Measurements from ENCODE around the gene DNM1. TPM values are rescaled to one million over a fixed set of nuclear protein-coding genes. Genes with fewer than 3 reads are reported as not detected.
"Not testable (repeated sequence)": the region's sequence is repeated elsewhere in the genome, so short reads cannot be mapped to it uniquely, and the experiment has no call there.

DNM1 gene
- total RNA-seq, 1 experiment from 2014 or later: 18.3 TPM

DNA sequence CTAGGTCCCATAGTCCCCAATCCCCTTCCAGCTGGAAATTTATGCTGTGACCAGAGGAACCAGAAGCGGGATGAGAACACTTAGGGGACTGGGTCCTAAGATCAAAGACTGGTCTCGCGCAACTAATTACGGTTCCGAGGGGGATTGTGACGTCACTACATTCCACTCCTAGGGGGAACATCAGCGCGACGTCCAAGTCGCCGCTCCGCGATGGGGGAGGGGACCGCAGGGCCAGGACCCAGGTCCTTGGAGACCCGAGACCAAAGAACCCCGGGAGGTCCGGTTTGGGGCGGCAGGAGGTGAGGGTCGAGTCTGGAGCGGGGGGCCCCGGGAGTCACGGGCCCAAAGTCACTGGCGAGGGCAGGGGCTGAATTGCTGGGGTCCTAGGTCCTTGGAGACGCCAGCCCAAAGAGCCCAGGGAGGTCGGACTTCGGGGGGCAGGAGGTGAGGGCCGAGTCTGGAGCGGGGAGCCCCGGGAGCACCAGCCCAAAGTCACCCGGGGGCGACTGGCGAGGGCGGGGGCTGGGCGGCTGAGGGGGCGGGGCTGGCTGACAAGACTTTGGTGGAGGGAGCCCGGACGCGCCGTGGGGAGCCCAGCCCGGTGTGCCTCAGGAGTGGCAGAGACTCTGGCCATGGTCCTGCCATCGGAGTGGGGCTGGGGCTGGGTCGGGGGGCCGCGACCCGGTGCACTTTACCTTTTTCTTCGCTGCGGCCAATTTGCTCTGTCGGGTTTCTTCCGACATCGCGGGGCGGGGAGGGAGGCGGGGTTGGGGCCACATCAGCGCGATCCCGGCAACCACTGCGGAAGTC is 72.2 kb downstream of the DNM1 start, which contains the start of gene GOLGA2:
GOLGA2 (minus strand) TSS at position 810 of the 810 bp plus-strand sequence; CDS start at position 779, 31 bp downstream.
- DNase-seq (ENCODE audit: low read depth): peak; percentile 62

DNA sequence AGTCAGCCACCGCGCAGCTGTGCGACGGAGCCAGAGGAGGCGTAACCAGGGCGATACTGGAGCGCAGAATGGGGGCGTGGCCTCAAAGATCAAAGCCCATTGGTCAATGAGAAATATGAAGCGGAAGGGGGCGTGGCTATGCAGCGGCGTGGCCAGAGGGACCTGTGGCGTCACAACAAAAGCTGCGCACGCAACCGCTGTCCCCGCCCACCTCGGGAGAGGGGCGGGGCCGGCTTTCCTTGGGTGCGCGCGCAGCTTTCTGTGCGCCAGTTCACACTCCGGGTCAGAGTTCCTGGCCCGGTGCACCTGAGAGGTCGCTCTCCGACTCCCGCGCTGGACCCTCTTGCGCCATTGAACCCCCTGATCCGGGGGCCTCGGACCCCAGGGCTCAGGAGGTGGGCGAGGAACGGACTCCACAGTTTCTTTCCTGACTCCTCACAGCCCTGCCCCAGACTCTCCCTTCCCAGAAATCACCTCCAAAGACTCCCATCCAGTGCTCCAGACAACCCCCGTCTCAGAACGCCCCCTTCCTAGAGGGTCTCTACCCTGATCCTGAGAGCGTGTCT is 72.9 kb downstream of the DNM1 start, which contains the start of gene SWI5:
SWI5 (plus strand) TSS at position 269 of the 566 bp plus-strand sequence.
- DNase-seq (ENCODE audit: low read depth): peak; percentile 98

DNA sequence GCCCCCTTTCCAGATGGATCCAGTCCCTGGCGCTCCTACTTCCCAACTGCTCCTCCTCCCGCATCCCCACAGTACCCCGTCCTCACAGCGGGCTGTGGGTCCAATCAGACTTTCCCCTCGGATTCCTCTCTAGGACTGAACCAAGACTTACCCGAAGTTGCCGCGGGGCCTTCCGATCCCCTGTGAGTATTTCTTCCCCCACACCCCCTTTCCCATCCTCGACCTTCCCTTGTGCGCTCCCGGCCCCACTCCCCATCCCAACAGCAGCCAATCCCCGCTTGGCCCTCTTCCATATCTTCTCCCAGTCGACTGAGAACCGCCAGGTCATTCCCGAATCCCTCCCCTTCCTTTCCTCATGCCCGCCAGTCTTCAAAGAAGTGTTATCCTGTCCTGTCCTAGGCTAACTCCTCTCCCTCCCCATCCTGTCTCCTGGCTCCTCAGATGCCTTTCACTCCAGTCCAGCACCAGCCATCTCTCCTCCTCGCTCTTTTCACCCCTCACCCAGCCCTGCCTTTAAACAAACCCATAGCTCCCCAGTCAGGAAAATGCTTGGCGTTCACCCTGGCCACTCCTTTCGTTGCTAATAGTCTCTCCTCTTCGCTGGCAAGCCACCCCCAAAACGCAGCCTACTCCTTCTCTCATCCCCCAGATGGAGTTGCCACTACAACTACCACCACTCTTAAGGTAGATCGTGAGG is 73.5 kb downstream of the DNM1 start:
- DNase-seq (ENCODE audit: low read depth): peak; percentile 55

DNA sequence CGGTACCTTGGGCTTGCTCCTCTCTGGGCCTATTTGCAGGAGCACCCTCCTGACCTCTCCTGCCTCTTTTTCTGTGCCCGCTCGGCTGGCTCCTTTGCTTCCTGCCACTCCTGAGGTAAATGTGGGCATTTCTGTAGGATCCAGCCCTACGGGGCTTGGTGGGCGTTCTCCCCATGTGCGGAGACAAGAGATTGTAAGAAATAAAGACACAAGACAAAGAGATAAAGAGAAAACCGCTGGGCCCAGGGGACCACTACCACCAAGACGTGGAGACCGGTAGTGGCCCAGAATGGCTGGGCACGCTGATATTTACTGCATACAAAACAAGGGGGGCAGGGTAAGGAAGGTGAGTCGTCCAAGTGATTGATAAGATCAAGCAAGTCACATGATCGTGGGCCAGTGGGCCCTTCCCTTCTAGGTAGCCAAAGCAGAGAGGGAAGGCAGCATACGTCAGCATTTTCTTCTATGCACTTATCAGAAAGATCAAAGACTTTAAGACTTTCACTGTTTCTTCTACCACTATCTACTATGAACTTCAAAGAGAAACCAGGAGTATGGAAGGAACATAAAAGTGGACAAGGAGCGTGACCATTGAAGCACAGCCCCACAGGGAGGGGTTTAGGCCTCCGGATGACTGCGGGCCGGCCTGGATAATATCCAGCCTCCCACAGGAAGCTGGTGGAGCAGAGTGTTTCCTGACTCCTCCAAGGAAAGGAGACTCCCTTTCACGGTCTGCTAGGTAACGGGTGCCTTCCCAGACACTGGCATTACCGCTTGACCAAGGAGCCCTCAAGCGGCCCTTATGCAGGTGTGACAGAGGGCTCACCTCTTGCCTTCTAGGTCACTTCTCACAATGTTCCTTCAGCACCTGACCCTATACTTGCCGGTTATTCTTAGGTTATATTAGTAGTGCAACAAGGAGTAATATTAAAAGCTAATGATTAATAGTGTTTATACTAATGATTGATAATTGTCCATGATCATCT is 76.2 kb downstream of the DNM1 start:
- DNase-seq (ENCODE audit: low read depth): not testable (repeated sequence)

DNA sequence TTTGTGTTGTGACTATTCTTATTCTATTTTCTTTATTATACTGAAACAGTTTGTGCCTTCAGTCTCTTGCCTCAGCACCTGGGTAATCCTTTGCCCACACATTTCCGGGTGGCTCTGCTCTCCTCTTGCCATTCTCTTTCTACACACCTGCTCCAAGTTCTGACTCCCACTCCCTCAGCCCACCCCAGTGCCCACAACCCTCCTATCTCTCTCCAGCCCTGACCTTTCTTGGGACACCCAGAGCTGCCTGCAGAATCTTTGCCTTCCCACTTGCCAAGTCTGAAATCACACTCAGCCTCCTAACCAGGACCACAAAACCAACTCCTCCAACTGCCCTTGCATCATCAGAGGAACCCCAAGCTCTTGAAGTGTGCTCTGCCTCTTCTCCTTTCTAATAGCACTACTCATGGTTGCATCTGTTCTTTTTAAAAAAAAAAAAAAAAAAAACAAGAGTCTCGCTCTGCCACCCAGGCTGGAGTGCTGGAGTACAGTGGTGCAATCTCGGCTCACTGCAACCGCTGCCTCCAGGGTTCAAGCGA is 77.0 kb downstream of the DNM1 start:
- DNase-seq (ENCODE audit: low read depth): no peak

DNA sequence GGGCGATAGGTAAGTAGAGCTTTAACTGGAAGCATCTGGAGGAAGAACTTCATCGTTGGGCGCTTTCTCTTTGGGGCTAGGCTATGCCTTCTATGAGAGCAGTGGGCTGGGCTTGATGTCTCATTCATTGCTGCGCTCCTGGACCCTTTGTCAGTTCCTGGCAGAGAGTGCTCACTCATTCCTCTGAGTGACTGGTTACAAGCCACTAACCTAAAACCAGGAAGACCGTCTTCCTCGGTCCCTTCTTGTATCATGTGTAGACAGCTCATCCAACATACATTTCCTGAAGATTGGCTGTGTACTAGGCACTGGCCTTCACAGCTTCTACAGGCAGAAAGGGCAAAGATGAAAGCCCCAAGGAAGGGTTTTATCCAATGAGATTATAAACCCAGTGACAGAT is 79.3 kb downstream of the DNM1 start:
- no peak for DNase-seq (ENCODE audit: low read depth)

DNA sequence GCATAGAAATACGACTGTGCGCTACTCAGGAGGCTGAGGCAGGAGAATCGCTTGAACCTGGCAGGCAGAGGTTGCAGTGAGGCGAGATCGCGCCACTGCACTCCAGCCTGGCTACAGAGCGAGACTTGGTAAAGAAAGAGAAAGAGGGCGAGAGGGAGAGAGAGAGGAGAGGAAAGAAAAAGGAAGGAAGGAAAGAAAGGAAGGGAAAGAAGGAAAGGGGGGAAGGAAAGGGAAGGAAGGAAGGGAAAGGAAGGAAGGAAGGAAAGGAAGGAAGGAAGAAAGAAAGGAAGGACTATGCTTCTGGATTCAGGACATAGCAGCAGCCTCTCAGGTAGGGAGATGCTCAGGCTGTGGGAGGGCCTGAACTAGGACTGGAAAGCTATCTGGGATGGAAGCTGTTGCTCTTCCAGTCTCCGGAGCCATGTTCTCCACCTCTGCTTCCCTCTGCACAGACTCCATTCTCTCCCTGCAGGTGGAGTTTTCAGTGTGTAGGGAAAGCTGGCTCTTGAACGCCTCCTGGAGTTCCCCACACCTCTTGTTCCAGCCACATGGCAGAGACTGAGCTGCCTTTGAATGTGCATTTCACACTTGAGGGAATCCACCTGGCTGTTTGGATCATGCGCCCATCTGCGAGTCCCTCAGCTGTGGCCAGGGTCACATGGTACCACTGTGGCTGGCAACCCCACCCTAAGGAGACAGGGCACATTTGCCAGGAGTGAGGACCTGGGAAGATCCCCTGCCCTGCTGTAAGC is 82.0 kb downstream of the DNM1 start:
- DNase-seq (ENCODE audit: low read depth): no peak

DNA sequence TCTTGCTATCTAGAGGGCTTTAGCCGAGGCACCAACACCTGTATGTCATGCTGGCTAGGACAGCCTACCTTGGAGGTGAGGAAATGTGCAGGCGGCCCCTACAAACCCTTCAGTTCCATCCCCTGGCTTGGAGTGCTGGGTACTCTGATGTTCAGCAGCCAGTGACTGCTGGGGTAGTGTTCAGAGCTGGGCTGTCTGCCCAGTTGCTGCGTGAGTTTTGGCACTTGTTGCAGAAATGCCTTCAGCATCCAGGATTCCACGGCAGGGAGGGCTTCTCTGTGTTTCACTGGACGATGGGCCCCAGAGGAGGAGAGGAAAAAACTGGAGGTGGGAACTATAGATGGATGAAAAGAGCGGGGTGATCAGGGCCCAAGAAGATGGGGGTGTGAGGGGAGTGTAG is 83.3 kb downstream of the DNM1 start:
- DNase-seq (ENCODE audit: low read depth): no peak

DNA sequence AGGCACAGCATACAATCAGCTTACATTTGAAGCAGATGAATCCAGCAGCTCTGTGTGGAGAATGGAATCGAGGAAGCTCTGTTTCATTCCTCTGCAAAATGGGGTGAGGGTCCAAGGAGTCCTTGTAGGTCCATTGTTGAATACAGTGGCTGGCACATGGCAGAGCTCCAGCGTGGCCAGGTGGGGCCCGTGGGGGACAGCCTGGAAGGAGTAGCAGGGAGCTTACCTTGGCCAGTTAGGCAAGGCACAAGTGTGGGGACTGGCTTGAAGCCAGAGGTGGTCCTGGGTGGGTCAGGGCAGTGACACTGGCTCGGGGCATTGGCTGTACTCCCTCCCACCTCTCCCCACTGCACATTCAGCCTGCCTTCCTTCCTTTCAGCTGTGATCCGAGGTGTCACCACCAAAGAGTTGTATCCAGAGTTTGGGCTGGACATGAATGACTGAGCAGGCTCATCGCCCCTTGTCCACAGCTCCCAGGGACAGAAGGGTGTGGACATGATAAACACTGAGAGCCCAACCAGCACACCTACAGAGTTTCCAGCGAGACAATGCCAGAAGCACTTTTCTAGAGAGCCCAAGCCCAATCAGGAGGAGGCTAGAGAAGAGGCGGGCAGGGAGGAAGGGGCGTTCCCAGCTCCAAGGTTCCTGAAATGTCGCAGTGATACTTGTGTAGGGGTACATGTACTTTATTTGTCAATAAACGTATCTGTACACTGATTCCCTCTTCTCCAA is 85.3 kb downstream of the DNM1 start:
- no peak for DNase-seq (ENCODE audit: low read depth)

DNA sequence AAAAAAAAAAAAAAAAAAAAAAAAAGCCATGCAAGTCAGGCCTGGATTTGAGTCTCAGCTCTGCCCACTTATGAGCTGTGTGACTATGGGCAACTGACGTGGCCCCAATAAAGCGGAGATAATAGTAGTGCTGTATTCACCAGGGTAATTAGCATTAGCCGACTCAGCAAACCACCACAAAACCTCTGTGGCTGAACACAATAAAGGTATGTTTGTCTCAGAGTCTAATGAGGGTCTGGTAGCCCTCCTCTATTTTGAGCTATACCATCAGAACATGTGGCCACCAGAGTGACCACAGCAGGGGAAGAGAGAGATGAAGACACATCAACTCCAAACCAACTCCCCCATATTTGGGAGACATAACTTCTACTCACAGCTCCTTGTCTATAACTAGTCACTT is 88.8 kb downstream of the DNM1 start:
- DNase-seq (ENCODE audit: low read depth): no peak

DNA sequence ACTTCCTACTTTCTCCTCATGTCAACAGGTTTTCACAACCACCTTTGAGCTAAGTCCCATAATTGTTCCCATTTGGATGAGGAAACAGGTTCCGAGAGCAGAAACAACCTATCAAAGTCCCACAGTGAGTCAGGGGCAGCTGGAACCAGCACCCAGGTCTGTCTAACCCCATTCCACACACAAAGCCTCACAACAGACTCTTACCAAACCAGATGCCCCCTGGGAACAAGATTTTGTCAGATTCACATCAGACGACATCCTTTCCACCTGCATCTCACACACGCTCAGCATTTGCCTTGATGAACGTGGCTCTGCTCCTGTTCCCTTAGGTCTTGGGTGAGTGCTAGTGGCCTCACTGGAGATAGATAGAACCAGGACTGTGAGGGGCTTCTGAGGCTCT is 89.9 kb downstream of the DNM1 start:
- DNase-seq (ENCODE audit: low read depth): no peak

DNA sequence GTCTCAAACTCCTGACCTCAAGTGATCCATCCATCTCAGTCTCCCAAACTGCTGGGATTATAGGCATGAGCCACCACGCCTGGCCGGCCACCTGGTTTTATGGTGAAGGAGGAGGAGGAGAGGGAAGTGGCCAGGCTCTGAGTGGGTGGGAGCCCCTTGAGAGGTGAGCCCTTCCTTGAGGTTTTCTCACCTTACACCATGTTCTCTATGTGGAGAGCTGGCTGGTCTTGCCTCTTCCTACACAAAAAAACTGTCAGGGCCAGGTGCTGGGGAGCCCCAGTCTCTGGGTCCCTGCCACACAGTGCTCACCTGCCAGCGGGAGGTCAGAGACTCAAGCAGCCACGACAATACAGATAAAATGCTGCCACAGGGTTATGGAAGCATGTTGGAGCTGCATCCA is 91.0 kb downstream of the DNM1 start:
- no peak for DNase-seq (ENCODE audit: low read depth)

DNA sequence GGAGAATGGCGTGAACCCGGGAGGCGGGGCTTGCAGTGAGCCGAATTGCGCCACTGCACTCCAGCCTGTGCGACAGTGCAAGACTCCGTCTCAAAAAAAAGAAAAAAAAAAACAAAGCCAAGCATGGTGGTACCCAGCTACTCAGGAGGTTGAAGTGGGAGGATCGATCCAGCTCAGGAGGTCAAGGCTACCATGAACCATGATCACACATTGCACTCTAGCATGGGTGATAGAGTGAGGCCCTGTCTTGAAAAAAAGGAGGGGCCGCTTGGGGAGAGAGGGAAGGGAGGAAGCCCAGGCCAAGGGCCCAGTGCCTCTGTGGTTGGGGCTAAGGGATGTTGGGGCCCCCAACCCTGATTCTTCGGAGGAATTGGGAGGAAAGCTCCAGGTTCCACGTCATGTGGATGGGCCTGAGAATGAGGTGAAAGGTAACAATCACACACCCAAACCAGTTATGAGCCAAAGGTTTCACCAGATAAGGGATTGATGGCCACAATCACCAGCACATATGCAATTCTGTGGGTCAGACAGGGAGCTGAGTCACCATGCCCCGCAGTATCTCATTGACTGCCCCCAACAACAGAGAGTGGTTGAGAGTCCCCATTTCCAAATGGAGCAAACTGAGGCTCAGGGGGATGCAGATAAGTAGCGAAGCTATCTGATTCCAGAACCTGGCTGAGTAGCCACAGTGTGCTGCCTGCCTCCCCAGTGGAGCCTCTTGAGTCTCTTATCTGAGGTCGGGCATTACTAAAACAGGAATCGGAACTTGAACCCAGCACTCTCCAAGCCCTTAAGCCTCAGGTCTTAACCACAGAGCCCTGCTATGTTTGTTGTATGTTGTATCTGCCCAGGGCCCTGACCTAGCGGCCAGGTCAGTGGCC is 93.4 kb downstream of the DNM1 start:
- no peak for DNase-seq (ENCODE audit: low read depth)

DNA sequence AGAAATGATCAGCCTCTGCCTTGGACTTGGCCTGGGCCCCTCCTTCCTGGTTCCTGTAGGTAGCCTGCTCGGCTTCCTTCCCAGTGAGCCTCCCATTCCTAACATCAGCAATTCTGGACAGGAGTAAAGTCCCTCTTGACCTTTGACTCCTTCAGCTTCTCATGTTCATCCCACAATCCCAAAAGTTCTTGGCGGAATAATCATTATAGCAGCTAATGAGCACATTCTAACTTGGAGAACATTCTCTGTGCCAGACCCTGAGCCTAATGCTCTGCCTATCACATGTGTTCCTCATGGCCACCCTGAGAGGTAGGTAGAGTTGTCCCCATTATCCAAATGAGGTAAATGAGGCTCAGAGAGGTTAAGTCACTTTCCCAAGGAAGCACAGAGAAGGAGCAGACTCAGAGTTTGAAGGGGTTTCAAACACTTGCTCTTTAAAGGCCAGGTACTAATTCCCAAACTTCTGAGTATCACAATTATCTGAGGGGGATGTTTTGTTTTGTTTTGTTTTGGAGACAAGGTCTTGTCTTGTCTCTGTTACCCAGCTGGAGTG is 94.1 kb downstream of the DNM1 start:
- no peak for DNase-seq (ENCODE audit: low read depth)

DNA sequence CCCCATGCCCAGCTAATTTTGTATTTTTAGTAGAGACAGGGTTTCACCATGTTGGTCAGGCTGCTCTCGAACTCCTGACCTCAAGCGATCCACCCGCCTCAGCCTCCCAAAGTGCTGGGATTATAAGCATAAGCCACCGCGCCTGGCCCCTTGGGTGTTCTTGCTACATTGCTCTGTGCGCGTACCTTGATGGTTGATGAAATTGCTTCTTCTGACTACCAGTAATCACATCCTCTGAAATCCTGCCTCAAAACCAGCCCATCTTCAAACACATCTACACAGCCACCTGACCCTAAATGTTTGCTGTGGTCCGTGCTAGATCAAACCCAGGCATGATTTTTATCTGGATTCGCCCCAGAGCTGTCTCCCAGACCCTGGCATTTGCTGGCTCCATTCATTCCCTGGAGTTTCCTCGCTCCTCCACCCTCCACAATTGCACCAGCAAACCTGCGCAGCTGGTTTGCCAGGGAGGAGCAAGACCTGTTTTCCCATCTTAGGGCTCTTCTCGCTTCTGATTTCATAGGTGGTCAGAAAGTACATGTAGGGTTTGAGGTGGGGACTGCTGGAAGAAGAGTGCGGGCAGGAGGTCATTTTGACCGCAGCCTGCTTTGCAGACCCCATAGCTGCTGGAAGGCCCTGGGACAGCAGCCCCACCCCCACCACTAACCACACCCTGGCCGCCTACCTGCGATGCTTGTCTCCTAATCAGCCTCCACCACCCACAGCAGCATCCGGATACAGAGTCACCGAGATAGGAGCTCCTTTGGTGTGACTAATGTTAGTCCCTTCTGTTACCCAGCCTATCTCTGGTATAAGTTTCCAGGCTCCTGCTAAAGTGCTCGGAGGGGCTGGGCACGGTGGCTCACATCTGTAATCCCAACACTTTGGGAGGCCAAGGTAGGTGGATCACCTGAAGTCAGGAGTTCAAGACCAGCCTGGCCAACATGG is 95.6 kb downstream of the DNM1 start:
- no peak for DNase-seq (ENCODE audit: low read depth)

DNA sequence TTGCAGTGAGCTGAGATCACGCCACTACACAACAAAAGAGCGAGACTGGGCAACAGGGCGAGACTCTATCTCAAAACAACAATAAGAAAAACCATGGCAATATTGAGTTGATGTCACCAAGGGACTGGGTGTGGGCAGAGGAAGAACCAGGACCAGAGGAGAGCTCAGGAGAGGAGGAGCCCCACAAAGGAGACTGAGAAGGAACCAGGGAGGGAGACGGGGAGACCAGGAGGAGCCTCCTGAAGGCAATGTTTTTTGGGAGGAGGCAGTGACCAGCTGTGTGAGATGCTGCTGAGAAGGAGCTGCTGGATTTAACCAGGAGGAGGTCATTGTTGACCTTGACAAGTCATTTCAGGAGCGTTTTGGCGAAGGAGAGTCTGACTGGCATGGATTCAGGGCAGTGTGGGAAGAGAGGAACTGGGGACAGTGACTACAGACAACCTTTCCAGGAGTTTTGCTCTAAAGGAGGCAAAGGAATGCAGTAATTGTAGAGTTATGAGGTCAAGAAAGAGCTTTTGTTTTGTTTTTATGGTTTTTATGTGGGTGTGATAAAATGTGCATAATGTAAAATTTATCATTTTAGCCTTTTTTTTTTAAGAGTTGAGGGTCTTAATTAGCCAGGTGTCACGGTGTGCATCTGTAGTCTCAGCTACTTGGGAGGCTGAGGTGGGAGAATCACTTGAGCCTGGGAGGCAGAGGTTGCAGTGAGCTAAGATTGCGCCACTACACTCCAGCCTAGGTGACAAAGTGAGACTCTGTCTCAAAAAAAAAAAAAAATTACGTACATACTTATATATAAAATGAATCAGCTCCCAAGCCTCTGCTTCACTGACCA is 101.2 kb downstream of the DNM1 start:
- peak; percentile 54 for DNase-seq (ENCODE audit: low read depth)

Measured in M059J (cell line).